B cell (primary cell): Measurements from ENCODE around the gene UTS2.

ENCODE experiments used
- CTCF ChIP-seq: fragments of 200-600 bp; IDR thresholded peaks from one replicate; pipeline ENCODE4 v1.8.0; 2022; ENCODE audit warnings: antibody characterized with exemption, mild to moderate bottlenecking
- EZH2 ChIP-seq: IDR thresholded peaks from 2 replicates; pipeline ENCODE4 v1.6.1; 2012; ENCODE audit warnings: borderline replicate concordance, low read depth, mild to moderate bottlenecking, moderate library complexity, low read length; ENCODE audit not compliant: insufficient read depth, poor library complexity, severe bottlenecking

GRCh38 chr1:7852804-7853683, at the start of gene UTS2:
- no peak for TF ChIP-seq CTCF
- no peak for TF ChIP-seq EZH2
